ENCODE measurements around the gene TANGO2. TPM values are rescaled to one million over a fixed set of nuclear protein-coding genes. Genes with fewer than 3 reads are reported as not detected.
A peak's percentile ranks its signal among the peaks of the same experiment; 100 is the strongest.

The TANGO2 gene
- total and polyA plus RNA-seq, 9 of the 15 experiments (the other 6 are each of a cell fraction or from before 2014, with no cell fraction given): 15.5 to 94.9 (median 70.1) TPM

GRCh38 chr22:19998991-19999820, 21.7 kb upstream of the TANGO2 start (continued):
- TF ChIP-seq, protein P1, sequence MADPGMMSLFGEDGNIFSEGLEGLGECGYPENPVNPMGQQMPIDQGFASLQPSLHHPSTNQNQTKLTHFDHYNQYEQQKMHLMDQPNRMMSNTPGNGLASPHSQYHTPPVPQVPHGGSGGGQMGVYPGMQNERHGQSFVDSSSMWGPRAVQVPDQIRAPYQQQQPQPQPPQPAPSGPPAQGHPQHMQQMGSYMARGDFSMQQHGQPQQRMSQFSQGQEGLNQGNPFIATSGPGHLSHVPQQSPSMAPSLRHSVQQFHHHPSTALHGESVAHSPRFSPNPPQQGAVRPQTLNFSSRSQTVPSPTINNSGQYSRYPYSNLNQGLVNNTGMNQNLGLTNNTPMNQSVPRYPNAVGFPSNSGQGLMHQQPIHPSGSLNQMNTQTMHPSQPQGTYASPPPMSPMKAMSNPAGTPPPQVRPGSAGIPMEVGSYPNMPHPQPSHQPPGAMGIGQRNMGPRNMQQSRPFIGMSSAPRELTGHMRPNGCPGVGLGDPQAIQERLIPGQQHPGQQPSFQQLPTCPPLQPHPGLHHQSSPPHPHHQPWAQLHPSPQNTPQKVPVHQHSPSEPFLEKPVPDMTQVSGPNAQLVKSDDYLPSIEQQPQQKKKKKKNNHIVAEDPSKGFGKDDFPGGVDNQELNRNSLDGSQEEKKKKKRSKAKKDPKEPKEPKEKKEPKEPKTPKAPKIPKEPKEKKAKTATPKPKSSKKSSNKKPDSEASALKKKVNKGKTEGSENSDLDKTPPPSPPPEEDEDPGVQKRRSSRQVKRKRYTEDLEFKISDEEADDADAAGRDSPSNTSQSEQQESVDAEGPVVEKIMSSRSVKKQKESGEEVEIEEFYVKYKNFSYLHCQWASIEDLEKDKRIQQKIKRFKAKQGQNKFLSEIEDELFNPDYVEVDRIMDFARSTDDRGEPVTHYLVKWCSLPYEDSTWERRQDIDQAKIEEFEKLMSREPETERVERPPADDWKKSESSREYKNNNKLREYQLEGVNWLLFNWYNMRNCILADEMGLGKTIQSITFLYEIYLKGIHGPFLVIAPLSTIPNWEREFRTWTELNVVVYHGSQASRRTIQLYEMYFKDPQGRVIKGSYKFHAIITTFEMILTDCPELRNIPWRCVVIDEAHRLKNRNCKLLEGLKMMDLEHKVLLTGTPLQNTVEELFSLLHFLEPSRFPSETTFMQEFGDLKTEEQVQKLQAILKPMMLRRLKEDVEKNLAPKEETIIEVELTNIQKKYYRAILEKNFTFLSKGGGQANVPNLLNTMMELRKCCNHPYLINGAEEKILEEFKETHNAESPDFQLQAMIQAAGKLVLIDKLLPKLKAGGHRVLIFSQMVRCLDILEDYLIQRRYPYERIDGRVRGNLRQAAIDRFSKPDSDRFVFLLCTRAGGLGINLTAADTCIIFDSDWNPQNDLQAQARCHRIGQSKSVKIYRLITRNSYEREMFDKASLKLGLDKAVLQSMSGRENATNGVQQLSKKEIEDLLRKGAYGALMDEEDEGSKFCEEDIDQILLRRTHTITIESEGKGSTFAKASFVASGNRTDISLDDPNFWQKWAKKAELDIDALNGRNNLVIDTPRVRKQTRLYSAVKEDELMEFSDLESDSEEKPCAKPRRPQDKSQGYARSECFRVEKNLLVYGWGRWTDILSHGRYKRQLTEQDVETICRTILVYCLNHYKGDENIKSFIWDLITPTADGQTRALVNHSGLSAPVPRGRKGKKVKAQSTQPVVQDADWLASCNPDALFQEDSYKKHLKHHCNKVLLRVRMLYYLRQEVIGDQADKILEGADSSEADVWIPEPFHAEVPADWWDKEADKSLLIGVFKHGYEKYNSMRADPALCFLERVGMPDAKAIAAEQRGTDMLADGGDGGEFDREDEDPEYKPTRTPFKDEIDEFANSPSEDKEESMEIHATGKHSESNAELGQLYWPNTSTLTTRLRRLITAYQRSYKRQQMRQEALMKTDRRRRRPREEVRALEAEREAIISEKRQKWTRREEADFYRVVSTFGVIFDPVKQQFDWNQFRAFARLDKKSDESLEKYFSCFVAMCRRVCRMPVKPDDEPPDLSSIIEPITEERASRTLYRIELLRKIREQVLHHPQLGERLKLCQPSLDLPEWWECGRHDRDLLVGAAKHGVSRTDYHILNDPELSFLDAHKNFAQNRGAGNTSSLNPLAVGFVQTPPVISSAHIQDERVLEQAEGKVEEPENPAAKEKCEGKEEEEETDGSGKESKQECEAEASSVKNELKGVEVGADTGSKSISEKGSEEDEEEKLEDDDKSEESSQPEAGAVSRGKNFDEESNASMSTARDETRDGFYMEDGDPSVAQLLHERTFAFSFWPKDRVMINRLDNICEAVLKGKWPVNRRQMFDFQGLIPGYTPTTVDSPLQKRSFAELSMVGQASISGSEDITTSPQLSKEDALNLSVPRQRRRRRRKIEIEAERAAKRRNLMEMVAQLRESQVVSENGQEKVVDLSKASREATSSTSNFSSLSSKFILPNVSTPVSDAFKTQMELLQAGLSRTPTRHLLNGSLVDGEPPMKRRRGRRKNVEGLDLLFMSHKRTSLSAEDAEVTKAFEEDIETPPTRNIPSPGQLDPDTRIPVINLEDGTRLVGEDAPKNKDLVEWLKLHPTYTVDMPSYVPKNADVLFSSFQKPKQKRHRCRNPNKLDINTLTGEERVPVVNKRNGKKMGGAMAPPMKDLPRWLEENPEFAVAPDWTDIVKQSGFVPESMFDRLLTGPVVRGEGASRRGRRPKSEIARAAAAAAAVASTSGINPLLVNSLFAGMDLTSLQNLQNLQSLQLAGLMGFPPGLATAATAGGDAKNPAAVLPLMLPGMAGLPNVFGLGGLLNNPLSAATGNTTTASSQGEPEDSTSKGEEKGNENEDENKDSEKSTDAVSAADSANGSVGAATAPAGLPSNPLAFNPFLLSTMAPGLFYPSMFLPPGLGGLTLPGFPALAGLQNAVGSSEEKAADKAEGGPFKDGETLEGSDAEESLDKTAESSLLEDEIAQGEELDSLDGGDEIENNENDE (IDR thresholded peaks at IDR 0.05; ENCODE audit: low read depth, low read length): peak; percentile 53
- TF ChIP-seq MAZ (CRISPR knock-in tag; conservative IDR thresholded peaks at IDR 0.05 in 1 of 2, IDR thresholded peaks at IDR 0.05 in 1 of 2) (no peak), ZNF780A (CRISPR knock-in tag; IDR thresholded peaks at IDR 0.05) (no peak), ETS1 (conservative IDR thresholded peaks at IDR 0.05; ENCODE audit: control insufficient read depth, low read depth, low read length) (0 out of 2 replicates have a peak, but pooled peaks have one; percentile 16), E2F1 (CRISPR knock-in tag; IDR thresholded peaks at IDR 0.05) (no peak), SREBF2 (CRISPR knock-in tag; IDR thresholded peaks at IDR 0.05) (no peak), MXD1 (CRISPR knock-in tag; IDR thresholded peaks at IDR 0.05; ENCODE audit: borderline replicate concordance, poor library complexity, severe bottlenecking) (no peak), TEAD2 (tag; IDR thresholded peaks at IDR 0.05) (no peak), PHB (CRISPR knock-in tag; IDR thresholded peaks at IDR 0.05) (no peak)
- TF ChIP-seq, protein P2, sequence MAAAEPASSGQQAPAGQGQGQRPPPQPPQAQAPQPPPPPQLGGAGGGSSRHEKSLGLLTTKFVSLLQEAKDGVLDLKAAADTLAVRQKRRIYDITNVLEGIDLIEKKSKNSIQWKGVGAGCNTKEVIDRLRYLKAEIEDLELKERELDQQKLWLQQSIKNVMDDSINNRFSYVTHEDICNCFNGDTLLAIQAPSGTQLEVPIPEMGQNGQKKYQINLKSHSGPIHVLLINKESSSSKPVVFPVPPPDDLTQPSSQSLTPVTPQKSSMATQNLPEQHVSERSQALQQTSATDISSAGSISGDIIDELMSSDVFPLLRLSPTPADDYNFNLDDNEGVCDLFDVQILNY (CRISPR knock-in tag; IDR thresholded peaks at IDR 0.05): no peak

Data from K562 (cell line).